NCI-H748 (cell line): ENCODE data around the gene B4GALNT3.

Source experiments
- DNase-seq: peaks from one replicate; lab custom pipeline; 2025; ENCODE audit not compliant: unreplicated experiment; lab: John Stamatoyannopoulos, UW

Gene B4GALNT3

GRCh38 chr12:508145-508544 lies 48.4 kb downstream of the B4GALNT3 start:
- no peak for DNase-seq

DNA sequence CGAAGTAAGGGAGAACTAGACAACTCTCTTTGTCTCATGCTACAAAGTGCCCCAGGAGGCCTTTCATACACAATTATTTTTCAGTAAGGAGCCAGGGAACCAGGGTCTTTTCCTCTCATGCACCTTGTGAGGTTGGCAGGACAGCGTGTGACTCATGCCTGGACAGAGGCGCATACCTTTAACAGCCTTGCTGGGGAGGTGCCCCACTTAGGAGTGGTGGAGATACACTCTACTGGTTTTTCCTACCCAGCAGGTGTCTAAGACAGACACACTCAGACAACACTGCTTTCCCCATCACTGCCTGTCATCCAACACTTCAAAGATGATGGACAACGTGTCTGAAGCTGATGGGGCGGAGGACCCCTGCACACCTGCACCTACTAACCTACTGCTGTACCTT lies 49.1 kb downstream of the B4GALNT3 start:
- peak; percentile 49 for DNase-seq

DNA sequence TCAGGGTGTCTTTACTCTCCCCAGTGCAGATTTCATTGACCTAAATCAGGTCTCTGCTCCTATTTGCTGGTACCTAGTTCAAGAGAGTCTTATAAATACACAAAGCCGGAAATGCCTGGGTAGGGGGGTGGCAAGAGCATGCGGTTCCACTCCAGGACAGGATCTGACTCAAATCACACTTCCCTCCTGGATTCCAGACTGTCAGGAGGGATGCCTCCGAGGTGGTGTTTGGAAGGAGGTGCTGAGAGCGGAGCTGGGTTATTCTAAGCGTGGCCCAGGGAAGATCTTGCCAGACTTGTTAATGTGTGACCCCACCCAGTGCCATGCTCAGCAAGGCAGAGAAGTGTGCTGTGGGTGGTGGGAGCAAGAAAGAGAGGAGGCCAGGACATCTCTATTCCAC lies 49.8 kb downstream of the B4GALNT3 start:
- no peak for DNase-seq

GRCh38 chr12:510071-510825 lies 50.5 kb downstream of the B4GALNT3 start:
- DNase-seq: peak; percentile 86

GRCh38 chr12:512933-513332 lies 53.2 kb downstream of the B4GALNT3 start:
- DNase-seq: no peak

GRCh38 chr12:513446-513845 lies 53.7 kb downstream of the B4GALNT3 start:
- DNase-seq: no peak

- no peak for DNase-seq
Observed at GRCh38 chr12:517538-517937, 57.8 kb downstream of the B4GALNT3 start.

GRCh38 chr12:520119-520518 lies 60.4 kb downstream of the B4GALNT3 start:
- no peak for DNase-seq

DNA sequence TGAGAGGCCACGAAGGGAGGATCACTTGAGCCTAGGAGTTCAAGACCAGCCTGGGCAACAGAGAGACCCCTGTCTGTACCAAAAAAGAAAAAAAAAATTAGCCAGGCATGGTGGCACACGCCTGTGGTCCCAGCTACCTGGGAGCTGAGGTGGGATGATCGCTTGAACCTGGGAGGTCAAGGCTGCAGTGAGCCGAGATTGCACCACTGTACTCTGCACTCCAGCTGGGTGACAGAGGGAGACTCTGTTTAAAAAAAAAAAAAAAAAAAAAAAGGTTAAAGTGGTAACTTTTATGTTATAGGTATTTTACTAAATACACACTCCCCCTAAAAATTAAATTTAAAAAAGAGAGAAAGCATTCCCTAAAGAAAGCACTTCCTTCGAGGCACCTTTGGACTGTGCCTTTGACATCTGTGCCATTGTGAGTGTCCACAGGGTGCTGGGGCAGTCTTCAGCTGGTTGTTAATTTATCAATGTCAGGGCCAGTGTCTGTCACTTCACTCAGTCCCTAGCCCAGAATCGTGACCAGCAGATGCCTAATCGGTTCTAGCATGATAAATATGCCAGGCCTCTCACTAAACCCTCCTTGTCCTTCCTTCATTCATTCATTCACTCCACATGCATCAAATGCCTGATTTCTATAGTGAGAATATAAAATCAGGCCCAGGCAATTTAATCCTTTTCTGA lies 63.1 kb downstream of the B4GALNT3 start:
- DNase-seq: no peak

DNA sequence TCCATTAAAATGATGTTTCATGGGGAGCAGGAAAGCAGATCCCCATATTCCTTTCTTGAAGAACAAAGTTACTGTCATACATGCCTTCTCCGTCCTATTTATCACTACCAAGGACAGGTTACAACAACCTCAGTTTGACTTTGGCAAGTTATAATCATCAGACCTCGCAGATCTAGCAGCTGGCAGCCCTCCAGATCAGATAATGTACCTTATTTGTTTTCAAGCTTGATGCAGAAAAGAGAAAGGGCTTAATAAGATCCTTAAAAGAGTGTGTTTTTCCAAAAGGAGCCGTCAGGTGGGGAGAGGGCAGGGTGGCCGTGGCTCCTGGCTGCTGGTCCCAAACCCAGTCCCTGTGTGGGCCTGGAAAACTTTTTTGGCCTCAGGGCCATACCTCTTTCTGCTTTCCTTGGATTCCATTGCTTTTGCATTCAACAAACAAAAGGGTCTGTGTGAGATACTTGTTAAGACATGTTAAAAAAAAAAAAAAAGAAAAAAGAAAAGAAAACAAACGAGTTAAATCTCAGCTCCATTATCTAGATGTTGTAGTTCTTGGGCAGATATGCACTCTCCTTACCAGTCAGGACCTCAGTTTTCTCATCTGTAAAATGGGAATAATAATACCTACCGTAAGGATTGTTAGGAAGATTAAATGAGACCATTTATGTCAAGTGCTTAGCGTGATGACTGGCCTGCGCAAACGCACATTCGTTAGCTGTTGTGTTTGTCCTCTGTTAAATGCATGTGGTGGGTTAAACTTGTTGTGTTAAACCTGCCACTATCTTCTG lies 64.6 kb downstream of the B4GALNT3 start:
- DNase-seq: no peak

GRCh38 chr12:526089-526488 lies 66.3 kb downstream of the B4GALNT3 start:
- no peak for DNase-seq

DNA sequence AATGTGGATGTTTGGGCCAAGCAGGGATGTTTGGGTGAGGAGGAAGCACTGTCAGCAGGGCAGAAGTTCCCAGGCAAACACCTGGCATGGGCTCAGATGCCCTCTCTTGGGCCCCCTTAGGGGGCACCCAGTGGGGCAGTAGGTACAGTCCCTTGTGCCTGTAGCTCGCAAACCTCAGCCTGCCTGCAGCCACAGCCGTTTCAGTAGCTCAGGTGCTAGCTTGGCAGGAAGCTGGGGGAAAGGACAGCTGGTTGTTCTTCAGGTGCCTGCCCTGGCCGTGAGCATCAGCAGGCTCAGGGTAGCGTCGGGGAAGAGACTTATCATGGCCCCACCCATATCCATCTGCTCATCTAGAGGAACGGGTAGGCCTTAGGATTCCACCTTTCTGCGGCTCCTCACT lies 67.5 kb downstream of the B4GALNT3 start:
- no peak for DNase-seq

DNA sequence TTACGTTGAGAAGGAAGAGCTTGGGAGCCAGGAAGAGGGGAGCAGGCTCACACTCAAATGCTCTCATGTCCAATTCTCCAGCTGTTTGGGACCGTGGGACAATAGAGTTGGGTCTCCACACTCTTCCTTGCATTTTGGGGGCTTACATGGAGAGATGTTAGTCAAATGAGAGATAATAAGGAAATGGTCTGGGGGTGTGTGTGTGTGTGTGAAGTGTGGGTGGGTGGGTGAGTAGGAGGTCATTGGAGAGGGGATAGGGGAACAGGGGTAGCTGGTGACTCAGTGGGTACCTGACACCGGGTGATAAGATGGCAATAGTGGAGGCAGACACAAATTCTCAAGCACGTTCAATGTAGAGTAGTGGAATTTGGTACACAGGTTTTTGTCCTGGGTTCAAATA lies 68.0 kb downstream of the B4GALNT3 start:
- no peak for DNase-seq

DNA sequence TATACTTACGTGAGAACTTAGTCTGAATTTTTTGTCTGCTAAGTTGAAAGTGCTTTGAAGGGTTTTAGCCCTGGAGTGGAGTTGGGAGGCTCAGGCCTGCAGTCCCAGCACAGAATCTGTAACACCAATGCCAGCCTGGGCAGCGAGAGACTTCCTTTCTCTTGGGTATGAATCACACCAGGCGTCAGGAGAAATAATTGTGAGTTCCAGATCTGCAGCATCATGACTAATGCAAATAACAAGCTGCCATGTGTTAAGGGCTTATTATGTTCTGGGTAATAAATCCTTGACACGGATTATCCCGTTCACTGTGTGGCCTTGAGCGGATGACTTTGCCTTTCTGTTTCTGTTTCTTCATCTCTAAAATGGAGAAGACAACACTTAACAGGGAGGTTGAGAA lies 70.6 kb downstream of the B4GALNT3 start:
- DNase-seq: no peak

GRCh38 chr12:530821-531220 lies 71.1 kb downstream of the B4GALNT3 start:
- DNase-seq: no peak

DNA sequence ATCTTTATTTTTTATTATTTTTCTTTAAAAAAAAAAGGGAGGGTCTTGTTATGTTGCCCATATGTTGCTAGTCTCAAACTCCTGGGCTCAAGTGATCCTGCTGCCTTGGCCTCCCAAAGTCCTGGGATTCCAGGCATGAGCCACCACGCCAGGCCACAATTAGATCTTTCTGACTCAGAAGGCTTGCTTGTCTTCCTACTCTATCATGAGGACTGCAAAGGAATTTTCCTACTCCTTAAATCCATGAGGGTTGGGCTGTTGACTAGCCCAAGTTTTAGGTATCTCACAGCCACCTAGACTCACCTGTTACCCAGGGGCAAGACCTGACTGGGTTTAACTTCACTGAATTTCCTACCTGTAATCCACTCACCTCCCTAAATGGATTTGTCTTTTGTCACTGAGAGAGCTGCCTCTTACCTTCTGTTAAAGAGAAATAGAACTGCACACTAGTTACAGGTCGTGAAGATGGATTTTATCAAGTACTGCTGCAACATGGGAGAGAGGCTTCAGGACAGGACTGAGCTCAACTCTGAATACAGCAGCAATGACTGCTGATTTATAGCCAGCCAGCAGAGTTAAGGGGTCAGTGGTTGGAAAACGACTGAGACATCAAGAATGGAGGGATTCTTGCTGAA lies 72.3 kb downstream of the B4GALNT3 start:
- no peak for DNase-seq

DNA sequence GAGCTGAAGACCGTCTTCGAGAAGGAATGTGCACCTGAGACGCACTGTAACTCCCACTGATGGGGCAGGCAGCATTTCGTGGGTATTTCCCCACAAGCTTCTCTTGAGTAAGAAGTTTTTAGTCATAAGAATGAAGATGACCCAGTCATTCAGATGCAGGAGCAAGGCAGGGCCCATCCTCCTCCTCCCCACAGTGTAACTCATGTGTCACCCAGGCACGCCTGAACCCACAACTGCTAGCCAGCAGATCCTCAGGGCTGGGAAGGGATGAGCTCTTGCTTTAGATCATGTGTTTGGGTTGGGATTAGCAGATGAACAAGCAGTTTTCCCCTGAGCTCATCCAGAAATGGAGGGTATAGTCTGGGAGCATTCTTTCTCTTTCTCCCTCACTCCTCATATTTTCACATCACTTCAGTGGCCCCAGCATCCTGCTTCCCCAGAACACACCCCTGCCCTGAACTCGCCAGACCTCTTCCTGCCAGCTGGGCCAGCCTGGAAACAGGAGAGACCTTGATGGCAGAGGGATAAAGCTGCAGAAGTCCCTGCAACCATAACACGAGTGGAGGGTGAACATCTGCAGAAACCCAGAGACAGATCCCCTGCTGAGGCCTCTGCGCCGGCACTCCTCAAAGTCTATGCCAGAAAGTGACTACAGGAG lies 73.3 kb downstream of the B4GALNT3 start:
- DNase-seq: no peak

- no peak for DNase-seq
Observed at GRCh38 chr12:533718-534117, 74.0 kb downstream of the B4GALNT3 start.

DNA sequence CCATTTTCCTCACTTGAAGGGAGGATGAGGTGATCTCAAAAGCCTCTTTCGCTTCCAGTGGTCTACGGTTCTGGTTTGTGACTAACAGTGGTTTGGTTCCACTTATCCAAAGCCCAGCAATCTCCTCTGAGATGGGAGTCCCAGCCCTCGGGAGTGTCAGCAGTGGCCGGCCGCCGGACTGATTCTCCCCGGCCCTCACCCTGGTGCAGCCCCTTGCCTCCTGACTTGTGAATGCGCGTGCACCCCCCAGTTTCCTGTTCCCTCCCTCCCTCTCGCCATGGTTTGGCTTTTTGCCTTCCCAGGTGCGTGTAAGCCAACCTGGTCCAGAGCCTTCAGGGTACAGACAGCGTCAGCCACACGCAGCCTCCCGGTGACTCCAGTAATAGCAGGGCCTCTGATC lies 74.5 kb downstream of the B4GALNT3 start:
- DNase-seq: no peak

DNA sequence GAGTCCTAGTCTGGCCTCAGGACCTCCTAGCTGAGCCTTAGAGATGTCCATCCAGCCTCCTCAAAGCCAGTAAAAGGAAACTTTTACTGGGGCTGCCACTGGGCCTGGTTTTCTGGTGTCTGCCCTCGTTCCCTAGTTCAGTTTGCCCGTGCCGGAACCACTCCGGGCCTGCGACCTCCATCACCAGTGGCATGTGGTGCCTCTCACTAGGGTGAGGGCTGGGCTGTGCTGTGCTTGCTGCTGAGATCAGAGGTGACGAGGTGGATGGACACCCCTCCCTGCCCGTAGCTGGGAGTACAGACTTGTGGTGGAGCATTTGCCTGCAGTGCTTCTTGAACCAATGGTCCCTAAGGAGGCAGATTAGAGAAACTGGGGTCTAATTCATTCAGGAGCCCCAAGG lies 75.7 kb downstream of the B4GALNT3 start:
- DNase-seq: no peak

GRCh38 chr12:536751-537245 lies 77.1 kb downstream of the B4GALNT3 start:
- no peak for DNase-seq
